Measurements from ENCODE around the gene IGFBP4. TPM values are rescaled to one million over a fixed set of nuclear protein-coding genes. Genes with fewer than 3 reads are reported as not detected.

IGFBP4 gene
- total RNA-seq, 4 donors from 2014 or later: 98.4 to 302 (median 166) TPM

DNA sequence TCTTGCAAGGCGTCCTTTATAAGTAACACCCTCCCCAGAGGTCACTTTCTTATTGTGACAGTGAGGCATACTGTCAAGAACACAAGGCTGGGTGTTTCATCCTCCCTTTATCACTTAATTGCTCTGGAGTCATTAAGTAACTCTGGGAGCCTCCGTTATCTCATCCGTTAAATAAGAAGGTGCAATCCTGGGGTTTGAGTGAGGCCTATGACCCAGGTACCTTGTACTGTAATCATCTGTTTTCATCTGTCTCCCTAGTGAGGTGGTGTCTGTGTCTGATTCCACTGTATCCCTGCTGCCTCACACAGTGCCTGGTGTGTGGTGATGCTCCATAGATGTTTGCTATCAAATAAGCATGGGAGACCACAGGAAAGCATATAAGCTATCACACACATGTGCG is 40.4 kb downstream of the IGFBP4 start:
- Histone ChIP-seq H3K27me3 (no peaks in the 10 kb centered on the region), H3K36me3 (no peaks in the 10 kb centered on the region), H3K4me1 (peaks cover 9 to 45% (median 15%) of the 10 kb centered on the region in 4 donors), H3K4me3 (no peak overlapping the region), H3K9me3 (no peaks in the 10 kb centered on the region), H3K27ac (no peak overlapping the region)
- TF ChIP-seq POLR2A (IDR thresholded peaks at IDR 0.05) (no peak), EP300 (IDR thresholded peaks at IDR 0.05; ENCODE audit: low read depth) (no peak), POLR2AphosphoS5 (IDR thresholded peaks at IDR 0.05) (no peak)
- TF ChIP-seq, protein P1, sequence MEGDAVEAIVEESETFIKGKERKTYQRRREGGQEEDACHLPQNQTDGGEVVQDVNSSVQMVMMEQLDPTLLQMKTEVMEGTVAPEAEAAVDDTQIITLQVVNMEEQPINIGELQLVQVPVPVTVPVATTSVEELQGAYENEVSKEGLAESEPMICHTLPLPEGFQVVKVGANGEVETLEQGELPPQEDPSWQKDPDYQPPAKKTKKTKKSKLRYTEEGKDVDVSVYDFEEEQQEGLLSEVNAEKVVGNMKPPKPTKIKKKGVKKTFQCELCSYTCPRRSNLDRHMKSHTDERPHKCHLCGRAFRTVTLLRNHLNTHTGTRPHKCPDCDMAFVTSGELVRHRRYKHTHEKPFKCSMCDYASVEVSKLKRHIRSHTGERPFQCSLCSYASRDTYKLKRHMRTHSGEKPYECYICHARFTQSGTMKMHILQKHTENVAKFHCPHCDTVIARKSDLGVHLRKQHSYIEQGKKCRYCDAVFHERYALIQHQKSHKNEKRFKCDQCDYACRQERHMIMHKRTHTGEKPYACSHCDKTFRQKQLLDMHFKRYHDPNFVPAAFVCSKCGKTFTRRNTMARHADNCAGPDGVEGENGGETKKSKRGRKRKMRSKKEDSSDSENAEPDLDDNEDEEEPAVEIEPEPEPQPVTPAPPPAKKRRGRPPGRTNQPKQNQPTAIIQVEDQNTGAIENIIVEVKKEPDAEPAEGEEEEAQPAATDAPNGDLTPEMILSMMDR (IDR thresholded peaks at IDR 0.05): no peak
- in situ Hi-C loops (cut with MboI; ENCODE audit: low pct_ligation_motif_present in 1 of 4, low pct_unique_long_range_greater_than_20kb in 1 of 4, low sequenced_read_pairs in 3 of 4): no loop called here
- 93% methylated on average over 4 of the region's 4 CpGs; no CpG with 5 or more reads in 1 of the 2 donors for WGBS, 2 donors (ENCODE audit: low coverage in 1 of 2)
- DNase-seq: no peak
- intact Hi-C loops (cut with DNase I; ENCODE audit: low total_unique reads): no loop called here

DNA sequence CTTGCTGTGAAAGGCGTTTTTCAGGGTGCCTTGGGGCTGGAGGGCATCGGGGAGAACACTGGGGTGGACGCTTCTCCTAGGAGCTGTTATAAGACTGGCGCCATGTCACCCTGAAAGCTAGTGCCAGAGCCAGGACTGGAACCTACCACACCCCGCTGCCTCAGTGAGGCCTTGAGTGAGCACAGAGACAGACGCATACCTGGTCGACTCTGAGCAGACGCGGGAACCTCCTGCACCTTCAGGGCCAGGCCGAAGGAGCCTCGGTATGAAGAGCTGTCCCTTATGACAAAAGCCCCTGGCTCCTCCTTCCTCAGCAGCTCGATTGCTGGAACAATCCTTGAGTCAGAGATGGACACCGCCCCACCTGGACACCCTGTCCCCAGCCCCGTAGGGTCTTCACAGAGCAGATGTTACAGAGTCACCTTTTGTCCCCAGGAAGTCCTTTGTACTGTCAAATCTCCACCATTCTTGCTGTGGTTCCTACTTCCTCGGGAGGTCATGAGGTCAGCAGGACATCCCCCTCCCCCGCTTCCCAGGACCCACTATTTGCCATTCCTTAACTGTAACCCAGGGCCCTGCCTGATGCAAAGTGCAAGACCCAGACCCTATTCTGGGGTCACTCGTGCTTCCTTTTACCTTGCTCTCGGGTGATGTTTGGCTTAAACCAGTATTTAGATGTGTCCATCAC is 41.2 kb downstream of the IGFBP4 start:
- no peaks in the 10 kb centered on the region for H3K9me3 ChIP-seq
- no peaks in the 10 kb centered on the region for H3K27me3 ChIP-seq
- TF ChIP-seq POLR2AphosphoS5 (IDR thresholded peaks at IDR 0.05) (no peak), EP300 (IDR thresholded peaks at IDR 0.05; ENCODE audit: low read depth) (no peak), POLR2A (IDR thresholded peaks at IDR 0.05) (no peak)
- TF ChIP-seq, protein P1 (IDR thresholded peaks at IDR 0.05): no peak
- no peak overlapping the region for H3K27ac ChIP-seq
- H3K4me3 ChIP-seq: no peak overlapping the region
- no peak for DNase-seq
- no peaks in the 10 kb centered on the region for H3K36me3 ChIP-seq
- H3K4me1 ChIP-seq: peaks cover 9 to 45% (median 15%) of the 10 kb centered on the region in 4 donors
- in situ Hi-C loops (cut with MboI; ENCODE audit: low pct_ligation_motif_present in 1 of 4, low pct_unique_long_range_greater_than_20kb in 1 of 4, low sequenced_read_pairs in 3 of 4) (no loop called here), intact Hi-C loops (cut with DNase I; ENCODE audit: low total_unique reads) (no loop called here)
- WGBS, 2 donors (ENCODE audit: low coverage in 1 of 2): 82 to 89% methylated on average over 6 to 18 of the region's 18 CpGs

DNA sequence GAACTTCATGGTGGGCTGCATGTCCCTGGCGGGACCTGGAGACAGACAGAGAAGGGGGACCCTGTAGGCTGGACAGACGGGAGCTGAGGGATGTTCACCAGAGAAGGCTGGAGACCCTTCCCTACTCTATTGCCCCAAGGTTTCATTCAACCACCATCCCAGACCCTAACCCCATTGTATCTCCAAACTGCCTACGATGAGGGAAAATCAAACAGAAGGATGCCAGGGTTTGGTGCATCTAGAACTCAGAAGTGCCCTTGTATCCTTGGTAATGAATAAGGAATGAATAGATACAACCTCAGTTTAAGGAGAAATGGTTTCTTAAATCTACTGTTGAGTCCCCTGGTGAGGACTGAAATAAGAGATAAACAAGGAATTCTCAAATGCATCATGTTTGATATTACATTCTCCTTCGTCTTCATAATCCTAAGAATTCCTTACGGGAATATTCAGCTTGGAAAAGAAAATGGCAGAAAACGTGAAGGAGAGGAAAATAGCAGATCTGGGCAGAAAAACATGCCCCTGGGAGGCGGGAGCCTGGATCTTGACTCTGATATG is 41.8 kb downstream of the IGFBP4 start:
- H3K27me3 ChIP-seq: no peaks in the 10 kb centered on the region
- H3K4me1 ChIP-seq: peaks cover 13 to 49% (median 20%) of the 10 kb centered on the region in 4 donors
- no peak overlapping the region for H3K4me3 ChIP-seq
- 75 to 83% methylated on average over 6 to 7 of the region's 7 CpGs for WGBS, 2 donors (ENCODE audit: low coverage in 1 of 2)
- no peaks in the 10 kb centered on the region for H3K9me3 ChIP-seq
- intact Hi-C loops (cut with DNase I; ENCODE audit: low total_unique reads) (no loop called here), in situ Hi-C loops (cut with MboI; ENCODE audit: low pct_ligation_motif_present in 1 of 4, low pct_unique_long_range_greater_than_20kb in 1 of 4, low sequenced_read_pairs in 3 of 4) (no loop called here)
- DNase-seq: no peak
- H3K27ac ChIP-seq: peak overlapping the region; percentile 57 to 74 (median 68)
- TF ChIP-seq POLR2A (IDR thresholded peaks at IDR 0.05) (no peak), POLR2AphosphoS5 (IDR thresholded peaks at IDR 0.05) (no peak), EP300 (IDR thresholded peaks at IDR 0.05; ENCODE audit: low read depth) (no peak)
- TF ChIP-seq, protein P1 (IDR thresholded peaks at IDR 0.05): no peak
- no peaks in the 10 kb centered on the region for H3K36me3 ChIP-seq

DNA sequence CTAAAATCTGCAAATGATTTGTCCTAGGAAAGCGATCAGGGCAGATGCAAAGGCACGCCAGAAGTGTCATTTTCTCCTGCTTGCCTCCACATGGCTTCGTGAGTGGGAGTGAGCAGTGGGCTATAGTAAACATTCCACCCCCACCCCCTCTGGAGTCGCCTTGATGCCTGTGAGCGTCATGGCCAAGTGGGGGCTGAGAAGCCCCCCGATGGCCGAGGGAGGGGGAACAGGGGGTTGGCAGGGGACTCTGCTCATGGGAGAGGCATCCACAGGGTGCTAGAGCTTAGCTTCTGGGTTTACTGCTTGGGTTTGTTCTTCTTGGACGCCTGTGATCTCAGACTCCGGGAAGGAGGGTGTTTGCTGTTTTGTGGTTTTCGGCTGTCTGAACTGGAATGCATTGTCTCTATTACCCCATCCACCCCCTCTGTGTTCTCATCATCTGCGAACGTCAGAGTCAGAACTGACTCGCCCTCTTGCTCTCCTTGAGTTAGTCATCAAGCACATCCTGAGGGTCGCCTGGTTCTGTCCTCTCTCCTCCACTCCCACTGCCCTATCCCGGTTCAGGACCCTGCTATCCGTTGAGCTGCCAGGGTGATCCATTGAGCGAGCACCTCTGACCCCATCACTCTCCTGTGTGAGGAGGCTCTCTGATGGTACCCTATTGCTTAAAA is 42.7 kb downstream of the IGFBP4 start:
- TF ChIP-seq, protein P1 (IDR thresholded peaks at IDR 0.05): no peak
- TF ChIP-seq POLR2AphosphoS5 (IDR thresholded peaks at IDR 0.05) (peak; percentile 34 to 42 (median 39)), POLR2A (IDR thresholded peaks at IDR 0.05) (no peak), EP300 (IDR thresholded peaks at IDR 0.05; ENCODE audit: low read depth) (peak; percentile 19)
- Histone ChIP-seq H3K27me3 (no peaks in the 10 kb centered on the region), H3K4me1 (peaks cover 16 to 49% (median 24%) of the 10 kb centered on the region in 4 donors), H3K4me3 (no peak overlapping the region), H3K9me3 (no peaks in the 10 kb centered on the region), H3K36me3 (no peaks in the 10 kb centered on the region), H3K27ac (peak overlapping the region; percentile 57 to 74 (median 68))
- 40 to 59% methylated on average over 1 to 17 of the region's 17 CpGs for WGBS, 2 donors (ENCODE audit: low coverage in 1 of 2)
- DNase-seq: no peak
- in situ Hi-C loops (cut with MboI; ENCODE audit: low pct_ligation_motif_present in 1 of 4, low pct_unique_long_range_greater_than_20kb in 1 of 4, low sequenced_read_pairs in 3 of 4) (no loop called here), intact Hi-C loops (cut with DNase I; ENCODE audit: low total_unique reads) (no loop called here)
